HEK293T (cell line): ENCODE results near the gene ALK.

Source experiments
- CTCF ChIA-PET: fragments of 350-600 bp; formaldehyde crosslinking; extraction: SDS; loops from one replicate; lab custom pipeline; 2021; ENCODE audit warnings: antibody characterized with exemption, inconsistent platforms; lab: Yijun Ruan, JAX
- POLR2A ChIA-PET: fragments of 350-600 bp; formaldehyde crosslinking; extraction: SDS; loops from one replicate; lab custom pipeline; 2020; ENCODE audit warnings: antibody characterized with exemption, inconsistent platforms; lab: Yijun Ruan, JAX
- DNase-seq: peaks from one replicate; pipeline ENCODE4 v3.0.0; 2012; ENCODE audit warnings: mixed read lengths; ENCODE audit errors: extremely low spot score
- ARNT ChIP-seq: fragments of 450-650 bp; IDR thresholded peaks from 2 replicates; pipeline ENCODE4 v1.6.1; 2017; ENCODE audit warnings: mild to moderate bottlenecking
- BHLHE40 ChIP-seq: fragments of 450-650 bp; IDR thresholded peaks from 2 replicates; pipeline ENCODE4 v1.6.1; 2016; ENCODE audit warnings: mild to moderate bottlenecking, moderate library complexity, borderline replicate concordance
- CTBP1 ChIP-seq: fragments of 450-650 bp; IDR thresholded peaks from 2 replicates; pipeline ENCODE4 v1.6.1; 2016; ENCODE audit warnings: borderline replicate concordance
- ELF4 ChIP-seq: fragments of 450-650 bp; IDR thresholded peaks from 2 replicates; pipeline ENCODE4 v1.6.1; 2017; ENCODE audit warnings: antibody characterized with exemption
- FOXA1 ChIP-seq: fragments of 450-650 bp; IDR thresholded peaks from 2 replicates; pipeline ENCODE4 v1.6.1; 2016; ENCODE audit warnings: mild to moderate bottlenecking
- FOXK2 ChIP-seq: fragments of 450-650 bp; IDR thresholded peaks from 2 replicates; pipeline ENCODE4 v1.6.1; 2016; ENCODE audit warnings: mild to moderate bottlenecking
- FOXM1 ChIP-seq: fragments of 450-650 bp; IDR thresholded peaks from 2 replicates; pipeline ENCODE4 v1.6.1; 2017; ENCODE audit warnings: mild to moderate bottlenecking, borderline replicate concordance
- HDGF ChIP-seq: fragments of 450-650 bp; IDR thresholded peaks from 2 replicates; pipeline ENCODE4 v1.6.1; 2017; ENCODE audit warnings: antibody characterized with exemption, borderline replicate concordance
- L3MBTL2 ChIP-seq: fragments of 450-650 bp; conservative IDR thresholded peaks from 2 replicates; pipeline ENCODE4 v1.6.1; 2016; ENCODE audit warnings: mild to moderate bottlenecking
- LEF1 ChIP-seq: fragments of 450-650 bp; IDR thresholded peaks from 2 replicates; pipeline ENCODE4 v1.6.1; 2017; ENCODE audit warnings: mild to moderate bottlenecking, borderline replicate concordance
- NFRKB ChIP-seq: fragments of 450-650 bp; IDR thresholded peaks from 2 replicates; pipeline ENCODE4 v1.6.1; 2016; ENCODE audit warnings: mild to moderate bottlenecking, moderate library complexity
- PKNOX1 ChIP-seq: fragments of 450-650 bp; IDR thresholded peaks from 2 replicates; pipeline ENCODE4 v1.6.1; 2016
- SP1 ChIP-seq: fragments of 450-650 bp; IDR thresholded peaks from 2 replicates; pipeline ENCODE4 v1.6.1; 2017
- SUZ12 ChIP-seq: fragments of 450-650 bp; IDR thresholded peaks from 2 replicates; pipeline ENCODE4 v1.6.1; 2016; ENCODE audit warnings: mild to moderate bottlenecking
- TARDBP ChIP-seq: fragments of 450-650 bp; IDR thresholded peaks from 2 replicates; pipeline ENCODE4 v1.6.1; 2016
- ZNF384 ChIP-seq: fragments of 450-650 bp; IDR thresholded peaks from 2 replicates; pipeline ENCODE4 v1.6.1; 2016

The ALK gene

GRCh38 chr2:29806461-29806860 is 114.9 kb downstream of the ALK start:
- POLR2A ChIA-PET, result no interaction called here
- CTCF ChIA-PET, result no interaction called here
- no peak for TF ChIP-seq NFRKB
- TF ChIP-seq SP1, result no peak
- TF ChIP-seq FOXK2, result no peak
- TF ChIP-seq FOXA1, result no peak
- TF ChIP-seq TARDBP, result no peak
- TF ChIP-seq BHLHE40, result no peak
- TF ChIP-seq ZNF384, result no peak
- no peak for TF ChIP-seq PKNOX1
- TF ChIP-seq ELF4, result no peak
- TF ChIP-seq FOXM1, result no peak
- TF ChIP-seq L3MBTL2, result no peak
- TF ChIP-seq SUZ12, result no peak
- no peak for TF ChIP-seq LEF1
- no peak for DNase-seq

- DNase-seq, result no peak
- TF ChIP-seq PKNOX1 (no peak), L3MBTL2 (no peak), TARDBP (no peak), FOXM1 (no peak), NFRKB (no peak), ELF4 (no peak), FOXK2 (no peak), HDGF (no peak), ZNF384 (no peak), BHLHE40 (no peak), ARNT (no peak)
- POLR2A ChIA-PET, result no interaction called here
- CTCF ChIA-PET, result interaction anchor here (0.6 kb wide), 1 partner anchor 8 kb away, joined by 3 read pairs; no protein-coding TSS in a partner anchor
Measured at GRCh38 chr2:29804671-29805070, 116.7 kb downstream of the ALK start.

- no peak for DNase-seq
- ChIA-PET POLR2A (no interaction called here), CTCF (no interaction called here)
- TF ChIP-seq SP1 (no peak), LEF1 (no peak), ZNF384 (no peak), FOXA1 (no peak)
Measured at GRCh38 chr2:29803537-29803936, 117.8 kb downstream of the ALK start.

- ChIA-PET POLR2A (no interaction called here), CTCF (no interaction called here)
- no peak for TF ChIP-seq NFRKB
- no peak for TF ChIP-seq TARDBP
- no peak for TF ChIP-seq SP1
- no peak for TF ChIP-seq CTBP1
- TF ChIP-seq BHLHE40, result no peak
- TF ChIP-seq ARNT, result no peak
- no peak for TF ChIP-seq PKNOX1
- TF ChIP-seq FOXK2, result no peak
- TF ChIP-seq ELF4, result no peak
- TF ChIP-seq FOXA1, result no peak
- TF ChIP-seq FOXM1, result no peak
- no peak for TF ChIP-seq SUZ12
- no peak for DNase-seq
Measured at GRCh38 chr2:29802986-29803385, 118.4 kb downstream of the ALK start.

GRCh38 chr2:29799628-29800027 is 121.8 kb downstream of the ALK start:
- POLR2A ChIA-PET, result no interaction called here
- CTCF ChIA-PET, result no interaction called here
- DNase-seq, result no peak
- no peak for TF ChIP-seq FOXK2
- no peak for TF ChIP-seq PKNOX1
- no peak for TF ChIP-seq LEF1
- no peak for TF ChIP-seq TARDBP
- TF ChIP-seq NFRKB, result no peak
- TF ChIP-seq HDGF, result no peak

GRCh38 chr2:29797916-29798315 is 123.5 kb downstream of the ALK start:
- POLR2A ChIA-PET, result no interaction called here
- no peak for DNase-seq
- TF ChIP-seq SP1, result no peak
- TF ChIP-seq NFRKB, result no peak
- TF ChIP-seq PKNOX1, result no peak
- TF ChIP-seq ZNF384, result no peak
- TF ChIP-seq L3MBTL2, result no peak
- no peak for TF ChIP-seq FOXM1
- TF ChIP-seq BHLHE40, result no peak
- CTCF ChIA-PET, result no interaction called here
